ENCODE results near the gene ANKRD63. TPM values are rescaled to one million over a fixed set of nuclear protein-coding genes. Genes with fewer than 3 reads are reported as not detected.

ANKRD63 gene
- total and polyA plus RNA-seq, 10 of the 15 experiments (the other 5 are each of a cell fraction or from before 2014, with no cell fraction given): not detected

DNA sequence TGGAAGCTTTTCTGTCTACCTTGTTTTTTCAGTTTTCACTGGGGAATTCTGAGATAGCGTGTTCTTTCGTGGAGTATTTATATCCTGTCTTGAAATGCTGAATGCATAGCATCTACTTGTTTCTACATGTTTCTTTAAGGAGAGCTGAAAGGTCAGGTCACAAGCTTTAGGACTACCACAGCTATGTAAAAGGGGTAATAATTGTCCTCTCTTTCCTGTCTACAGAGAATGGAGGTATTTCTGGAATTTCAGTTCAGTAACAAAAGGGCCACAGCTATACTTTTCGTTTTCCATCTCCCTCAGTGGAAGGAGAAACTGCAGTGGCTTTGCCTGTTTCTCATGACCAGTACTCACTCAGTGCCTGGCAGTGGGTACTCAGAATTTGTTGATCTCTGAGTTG is 45.3 kb upstream of the ANKRD63 start:
- Histone ChIP-seq H2AFZ (ENCODE audit: control insufficient read depth, low read depth, low read length) (no peak overlapping the region), H3K27ac (ENCODE audit: control insufficient read depth, insufficient read depth) (no peak overlapping the region), H3K4me1 (ENCODE audit: control insufficient read depth, insufficient read depth, low read length) (no peaks in the 10 kb centered on the region; the same call in 1 of the 2 replicates), H4K20me1 (ENCODE audit: control insufficient read depth, insufficient read depth) (no peaks in the 10 kb centered on the region), H3K79me2 (ENCODE audit: control insufficient read depth, insufficient read depth, low read length) (no peaks in the 10 kb centered on the region), H3K4me3 (no peak overlapping the region), H3K4me2 (ENCODE audit: control insufficient read depth, insufficient read depth) (no peak overlapping the region), H3K36me3 (ENCODE audit: control insufficient read depth in 2 of 2, insufficient read depth in 2 of 2, low read length in 1 of 2) (no peaks in the 10 kb centered on the region), H3K9ac (ENCODE audit: control insufficient read depth, insufficient read depth, low read length) (no peak overlapping the region), H3K9me3 (replicated peaks; ENCODE audit: control insufficient read depth, insufficient read depth, low read length) (no peaks in the 10 kb centered on the region), H3K27me3 (replicated peaks in 1 of 2; ENCODE audit: control insufficient read depth in 2 of 2, insufficient read depth in 2 of 2, low read length in 1 of 2) (no peaks in the 10 kb centered on the region)
- ChIA-PET CTCF (interaction anchor here (1.0 to 6.7 kb wide), 10 partner anchors 9 to 110 kb away, joined by 3 to 103 read pairs (median 4); partner anchors contain the start of gene CCDC9B), RAD21 (ENCODE audit: unreplicated experiment) (interaction anchor here (4.1 kb wide), 1 partner anchor 9 kb away, joined by 21 read pairs; no protein-coding TSS in a partner anchor), POLR2A (interaction anchor here (1.0 kb wide), 1 partner anchor 9 kb away, joined by 3 read pairs; no protein-coding TSS in a partner anchor), SMC1A (ENCODE audit: uncharacterized antibody, unreplicated experiment) (interaction anchor here (1.5 to 5.7 kb wide), 2 partner anchors 10 to 11 kb away, joined by 5 to 31 read pairs; no protein-coding TSS in a partner anchor)
- WGBS (ENCODE audit: insufficient coverage, insufficient replicate concordance, low lambda C conversion rate, missing lambda C conversion rate): 56% methylated on average over 3 of the region's 3 CpGs
- no peak for FAIRE-seq
- in situ Hi-C loops (cut with MboI): no loop called here
- no peak for ATAC-seq
- intact Hi-C loops (cut with micrococcal nuclease; ENCODE audit: unreplicated experiment): no loop called here
- no peak for DNase-seq (ENCODE audit: low read depth, low spot score)
- BruUV-seq (replicated peaks): no TSS peak
- TF ChIP-seq, protein P1, sequence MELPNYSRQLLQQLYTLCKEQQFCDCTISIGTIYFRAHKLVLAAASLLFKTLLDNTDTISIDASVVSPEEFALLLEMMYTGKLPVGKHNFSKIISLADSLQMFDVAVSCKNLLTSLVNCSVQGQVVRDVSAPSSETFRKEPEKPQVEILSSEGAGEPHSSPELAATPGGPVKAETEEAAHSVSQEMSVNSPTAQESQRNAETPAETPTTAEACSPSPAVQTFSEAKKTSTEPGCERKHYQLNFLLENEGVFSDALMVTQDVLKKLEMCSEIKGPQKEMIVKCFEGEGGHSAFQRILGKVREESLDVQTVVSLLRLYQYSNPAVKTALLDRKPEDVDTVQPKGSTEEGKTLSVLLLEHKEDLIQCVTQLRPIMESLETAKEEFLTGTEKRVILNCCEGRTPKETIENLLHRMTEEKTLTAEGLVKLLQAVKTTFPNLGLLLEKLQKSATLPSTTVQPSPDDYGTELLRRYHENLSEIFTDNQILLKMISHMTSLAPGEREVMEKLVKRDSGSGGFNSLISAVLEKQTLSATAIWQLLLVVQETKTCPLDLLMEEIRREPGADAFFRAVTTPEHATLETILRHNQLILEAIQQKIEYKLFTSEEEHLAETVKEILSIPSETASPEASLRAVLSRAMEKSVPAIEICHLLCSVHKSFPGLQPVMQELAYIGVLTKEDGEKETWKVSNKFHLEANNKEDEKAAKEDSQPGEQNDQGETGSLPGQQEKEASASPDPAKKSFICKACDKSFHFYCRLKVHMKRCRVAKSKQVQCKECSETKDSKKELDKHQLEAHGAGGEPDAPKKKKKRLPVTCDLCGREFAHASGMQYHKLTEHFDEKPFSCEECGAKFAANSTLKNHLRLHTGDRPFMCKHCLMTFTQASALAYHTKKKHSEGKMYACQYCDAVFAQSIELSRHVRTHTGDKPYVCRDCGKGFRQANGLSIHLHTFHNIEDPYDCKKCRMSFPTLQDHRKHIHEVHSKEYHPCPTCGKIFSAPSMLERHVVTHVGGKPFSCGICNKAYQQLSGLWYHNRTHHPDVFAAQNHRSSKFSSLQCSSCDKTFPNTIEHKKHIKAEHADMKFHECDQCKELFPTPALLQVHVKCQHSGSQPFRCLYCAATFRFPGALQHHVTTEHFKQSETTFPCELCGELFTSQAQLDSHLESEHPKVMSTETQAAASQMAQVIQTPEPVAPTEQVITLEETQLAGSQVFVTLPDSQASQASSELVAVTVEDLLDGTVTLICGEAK (IDR thresholded peaks at IDR 0.05; ENCODE audit: borderline replicate concordance): no peak
- TF ChIP-seq STAT1 (conservative IDR thresholded peaks at IDR 0.05): no peak
- TF ChIP-seq, protein P2, sequence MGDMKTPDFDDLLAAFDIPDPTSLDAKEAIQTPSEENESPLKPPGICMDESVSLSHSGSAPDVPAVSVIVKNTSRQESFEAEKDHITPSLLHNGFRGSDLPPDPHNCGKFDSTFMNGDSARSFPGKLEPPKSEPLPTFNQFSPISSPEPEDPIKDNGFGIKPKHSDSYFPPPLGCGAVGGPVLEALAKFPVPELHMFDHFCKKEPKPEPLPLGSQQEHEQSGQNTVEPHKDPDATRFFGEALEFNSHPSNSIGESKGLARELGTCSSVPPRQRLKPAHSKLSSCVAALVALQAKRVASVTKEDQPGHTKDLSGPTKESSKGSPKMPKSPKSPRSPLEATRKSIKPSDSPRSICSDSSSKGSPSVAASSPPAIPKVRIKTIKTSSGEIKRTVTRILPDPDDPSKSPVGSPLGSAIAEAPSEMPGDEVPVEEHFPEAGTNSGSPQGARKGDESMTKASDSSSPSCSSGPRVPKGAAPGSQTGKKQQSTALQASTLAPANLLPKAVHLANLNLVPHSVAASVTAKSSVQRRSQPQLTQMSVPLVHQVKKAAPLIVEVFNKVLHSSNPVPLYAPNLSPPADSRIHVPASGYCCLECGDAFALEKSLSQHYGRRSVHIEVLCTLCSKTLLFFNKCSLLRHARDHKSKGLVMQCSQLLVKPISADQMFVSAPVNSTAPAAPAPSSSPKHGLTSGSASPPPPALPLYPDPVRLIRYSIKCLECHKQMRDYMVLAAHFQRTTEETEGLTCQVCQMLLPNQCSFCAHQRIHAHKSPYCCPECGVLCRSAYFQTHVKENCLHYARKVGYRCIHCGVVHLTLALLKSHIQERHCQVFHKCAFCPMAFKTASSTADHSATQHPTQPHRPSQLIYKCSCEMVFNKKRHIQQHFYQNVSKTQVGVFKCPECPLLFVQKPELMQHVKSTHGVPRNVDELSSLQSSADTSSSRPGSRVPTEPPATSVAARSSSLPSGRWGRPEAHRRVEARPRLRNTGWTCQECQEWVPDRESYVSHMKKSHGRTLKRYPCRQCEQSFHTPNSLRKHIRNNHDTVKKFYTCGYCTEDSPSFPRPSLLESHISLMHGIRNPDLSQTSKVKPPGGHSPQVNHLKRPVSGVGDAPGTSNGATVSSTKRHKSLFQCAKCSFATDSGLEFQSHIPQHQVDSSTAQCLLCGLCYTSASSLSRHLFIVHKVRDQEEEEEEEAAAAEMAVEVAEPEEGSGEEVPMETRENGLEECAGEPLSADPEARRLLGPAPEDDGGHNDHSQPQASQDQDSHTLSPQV (IDR thresholded peaks at IDR 0.05): no peak
- TF ChIP-seq TAF1 (IDR thresholded peaks at IDR 0.05; ENCODE audit: borderline replicate concordance, low read depth, low read length): no peak
- no peak for TF ChIP-seq ZNF384 (IDR thresholded peaks at IDR 0.05; ENCODE audit: borderline replicate concordance, low read depth, low read length)
- TF ChIP-seq POLR2AphosphoS5 (IDR thresholded peaks at IDR 0.05; ENCODE audit: low read length): no peak
- no peak for TF ChIP-seq ZBED1 (IDR thresholded peaks at IDR 0.05; ENCODE audit: borderline replicate concordance)
- no peak for TF ChIP-seq SKIL (IDR thresholded peaks at IDR 0.05; ENCODE audit: low read depth, poor library complexity, severe bottlenecking)
- TF ChIP-seq, protein P3, sequence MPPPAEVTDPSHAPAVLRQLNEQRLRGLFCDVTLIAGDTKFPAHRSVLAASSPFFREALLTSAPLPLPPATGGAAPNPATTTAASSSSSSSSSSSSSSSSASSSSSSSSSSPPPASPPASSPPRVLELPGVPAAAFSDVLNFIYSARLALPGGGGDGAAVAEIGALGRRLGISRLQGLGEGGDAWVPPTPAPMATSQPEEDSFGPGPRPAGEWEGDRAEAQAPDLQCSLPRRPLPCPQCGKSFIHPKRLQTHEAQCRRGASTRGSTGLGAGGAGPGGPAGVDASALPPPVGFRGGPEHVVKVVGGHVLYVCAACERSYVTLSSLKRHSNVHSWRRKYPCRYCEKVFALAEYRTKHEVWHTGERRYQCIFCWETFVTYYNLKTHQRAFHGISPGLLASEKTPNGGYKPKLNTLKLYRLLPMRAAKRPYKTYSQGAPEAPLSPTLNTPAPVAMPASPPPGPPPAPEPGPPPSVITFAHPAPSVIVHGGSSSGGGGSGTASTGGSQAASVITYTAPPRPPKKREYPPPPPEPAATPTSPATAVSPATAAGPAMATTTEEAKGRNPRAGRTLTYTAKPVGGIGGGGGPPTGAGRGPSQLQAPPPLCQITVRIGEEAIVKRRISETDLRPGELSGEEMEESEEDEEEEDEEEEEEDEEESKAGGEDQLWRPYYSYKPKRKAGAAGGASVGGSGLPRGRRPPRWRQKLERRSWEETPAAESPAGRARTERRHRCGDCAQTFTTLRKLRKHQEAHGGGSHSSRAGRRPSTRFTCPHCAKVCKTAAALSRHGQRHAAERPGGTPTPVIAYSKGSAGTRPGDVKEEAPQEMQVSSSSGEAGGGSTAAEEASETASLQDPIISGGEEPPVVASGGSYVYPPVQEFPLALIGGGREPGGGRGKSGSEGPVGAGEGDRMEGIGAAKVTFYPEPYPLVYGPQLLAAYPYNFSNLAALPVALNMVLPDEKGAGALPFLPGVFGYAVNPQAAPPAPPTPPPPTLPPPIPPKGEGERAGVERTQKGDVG (CRISPR knock-in tag; IDR thresholded peaks at IDR 0.05): no peak
- no peak for TF ChIP-seq GATAD2B (conservative IDR thresholded peaks at IDR 0.05; ENCODE audit: low read depth)

Measured in GM12878 (cell line).